Lower leg skin (tissue), 3 donors: Measurements from ENCODE around the gene VPS4A.

Experiments used
- POLR2A ChIP-seq, 2 donors: fragments of 450-650 bp; IDR thresholded peaks; one replicate each; pipeline ENCODE4 v1.6.1; 2016 to 2017; ENCODE audit warnings: antibody characterized with exemption in 2 of 2, mild to moderate bottlenecking in 1 of 2, moderate library complexity in 1 of 2
- TF ChIP-seq, protein P1 (sequence below), 3 donors: fragments of 450-650 bp; IDR thresholded peaks; one replicate each; pipeline ENCODE4 v1.5.1; 2016; ENCODE audit warnings: antibody characterized with exemption in 3 of 3, mild to moderate bottlenecking in 3 of 3, moderate library complexity in 2 of 3

GRCh38 chr16:69327585-69328310 lies 16.6 kb downstream of the VPS4A start:
- TF ChIP-seq, protein P1, sequence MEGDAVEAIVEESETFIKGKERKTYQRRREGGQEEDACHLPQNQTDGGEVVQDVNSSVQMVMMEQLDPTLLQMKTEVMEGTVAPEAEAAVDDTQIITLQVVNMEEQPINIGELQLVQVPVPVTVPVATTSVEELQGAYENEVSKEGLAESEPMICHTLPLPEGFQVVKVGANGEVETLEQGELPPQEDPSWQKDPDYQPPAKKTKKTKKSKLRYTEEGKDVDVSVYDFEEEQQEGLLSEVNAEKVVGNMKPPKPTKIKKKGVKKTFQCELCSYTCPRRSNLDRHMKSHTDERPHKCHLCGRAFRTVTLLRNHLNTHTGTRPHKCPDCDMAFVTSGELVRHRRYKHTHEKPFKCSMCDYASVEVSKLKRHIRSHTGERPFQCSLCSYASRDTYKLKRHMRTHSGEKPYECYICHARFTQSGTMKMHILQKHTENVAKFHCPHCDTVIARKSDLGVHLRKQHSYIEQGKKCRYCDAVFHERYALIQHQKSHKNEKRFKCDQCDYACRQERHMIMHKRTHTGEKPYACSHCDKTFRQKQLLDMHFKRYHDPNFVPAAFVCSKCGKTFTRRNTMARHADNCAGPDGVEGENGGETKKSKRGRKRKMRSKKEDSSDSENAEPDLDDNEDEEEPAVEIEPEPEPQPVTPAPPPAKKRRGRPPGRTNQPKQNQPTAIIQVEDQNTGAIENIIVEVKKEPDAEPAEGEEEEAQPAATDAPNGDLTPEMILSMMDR (IDR thresholded peaks at IDR 0.05) = no peak
- no peak for TF ChIP-seq POLR2A (IDR thresholded peaks at IDR 0.05)
